Small intestine (tissue), 7 donors: ENCODE measurements around the gene GRAP2. TPM values are rescaled to one million over a fixed set of nuclear protein-coding genes. Genes with fewer than 3 reads are reported as not detected.
"Not testable (repeated sequence)": the region's sequence is repeated elsewhere in the genome, so short reads cannot be mapped to it uniquely, and the experiment has no call there.

Experiments
- DNase-seq, 2 donors: peaks; one replicate each; pipeline versions ENCODE4 v3.0.0 to v3.0.0-alpha.2; 2013
- FAIRE-seq: peaks from 2 replicates; lab custom pipeline; 2012; peaks lifted over from hg19 to GRCh38; lab: Jason Lieb, UNC
- H3K27ac ChIP-seq, 3 donors: one replicate each; pipeline ENCODE4 v1.5.1; 2013; ENCODE audit warnings: low read length in 2 of 3, mild to moderate bottlenecking in 2 of 3, control low read depth in 1 of 3, inconsistent platforms in 1 of 3, low read depth in 1 of 3, moderate library complexity in 1 of 3
- H3K27me3 ChIP-seq, 3 donors: one replicate each; pipeline ENCODE4 v1.6.1; 2013; ENCODE audit warnings: low read length in 3 of 3, inconsistent platforms in 1 of 3; ENCODE audit not compliant: control insufficient read depth in 3 of 3, insufficient read depth in 3 of 3
- H3K36me3 ChIP-seq, 3 donors: one replicate each; pipeline ENCODE4 v1.6.1; 2013; ENCODE audit warnings: low read length in 3 of 3, inconsistent platforms in 1 of 3, low read depth in 1 of 3, mild to moderate bottlenecking in 1 of 3, moderate library complexity in 1 of 3; ENCODE audit not compliant: control insufficient read depth in 3 of 3, insufficient read depth in 2 of 3
- H3K4me1 ChIP-seq, 3 donors: one replicate each; pipeline ENCODE4 v1.6.1; 2013; ENCODE audit warnings: low read length in 2 of 3, inconsistent platforms in 1 of 3, low read depth in 1 of 3, mild to moderate bottlenecking in 1 of 3, moderate library complexity in 1 of 3; ENCODE audit not compliant: control insufficient read depth in 3 of 3, insufficient read depth in 2 of 3
- H3K4me3 ChIP-seq, 3 donors: one replicate each; pipeline ENCODE4 v1.5.1; 2013; ENCODE audit warnings: low read length in 3 of 3, control low read depth in 1 of 3, inconsistent platforms in 1 of 3, low read depth in 1 of 3, mild to moderate bottlenecking in 1 of 3, moderate library complexity in 1 of 3
- H3K9me3 ChIP-seq, 2 donors: one replicate each; pipeline ENCODE4 v1.6.1; 2013; ENCODE audit warnings: low read depth in 1 of 2, low read length in 1 of 2; ENCODE audit not compliant: control insufficient read depth in 2 of 2, insufficient read depth in 1 of 2
- WGBS, 3 donors: extraction: QIAGEN DNeasy Blood & Tissue Kit; methylation state at CpG; one replicate each; pipeline ENCODE4 v1.1.7; 2013; 5-methylcytosine and 5-hydroxymethylcytosine counted together
- polyA plus RNA-seq, 4 donors: library from polyadenylated mRNA; stranded (reverse) in 3 of 4; unstranded in 1 of 4; fragments of 200-250 nt in 3 of 4; fragments of 120-200 nt in 1 of 4; gene quantifications; one replicate each; pipeline versions ENCODE4 v1.2.1 to v1.2.3, GENCODE V29; 2013
- donor health status: healthy with polysubstance abuse.
- donor health status: control.
- donor health status: control.
- donor health status: Bipolar disorder and iron deficiency.
- donor health status: healthy.

Gene GRAP2
- polyA plus RNA-seq, 4 donors: 2.0 to 3.4 (median 2.6) TPM

- Histone ChIP-seq H3K9me3 (no peaks in the 10 kb centered on the region), H3K36me3 (no peaks in the 10 kb centered on the region), H3K4me1 (peaks cover 0 to 14% (median 0%) of the 10 kb centered on the region in 3 donors), H3K4me3 (no peak overlapping the region), H3K27ac (peak overlapping the region in 1 of 3 donors; percentile 3), H3K27me3 (no peaks in the 10 kb centered on the region)
- no peak for DNase-seq
- WGBS, 3 donors: 80 to 91% (median 80%) methylated on average over 8 of the region's 8 CpGs
- FAIRE-seq: no peak
Measured at GRCh38 chr22:39947220-39948216, 46.6 kb downstream of the GRAP2 start.

DNA sequence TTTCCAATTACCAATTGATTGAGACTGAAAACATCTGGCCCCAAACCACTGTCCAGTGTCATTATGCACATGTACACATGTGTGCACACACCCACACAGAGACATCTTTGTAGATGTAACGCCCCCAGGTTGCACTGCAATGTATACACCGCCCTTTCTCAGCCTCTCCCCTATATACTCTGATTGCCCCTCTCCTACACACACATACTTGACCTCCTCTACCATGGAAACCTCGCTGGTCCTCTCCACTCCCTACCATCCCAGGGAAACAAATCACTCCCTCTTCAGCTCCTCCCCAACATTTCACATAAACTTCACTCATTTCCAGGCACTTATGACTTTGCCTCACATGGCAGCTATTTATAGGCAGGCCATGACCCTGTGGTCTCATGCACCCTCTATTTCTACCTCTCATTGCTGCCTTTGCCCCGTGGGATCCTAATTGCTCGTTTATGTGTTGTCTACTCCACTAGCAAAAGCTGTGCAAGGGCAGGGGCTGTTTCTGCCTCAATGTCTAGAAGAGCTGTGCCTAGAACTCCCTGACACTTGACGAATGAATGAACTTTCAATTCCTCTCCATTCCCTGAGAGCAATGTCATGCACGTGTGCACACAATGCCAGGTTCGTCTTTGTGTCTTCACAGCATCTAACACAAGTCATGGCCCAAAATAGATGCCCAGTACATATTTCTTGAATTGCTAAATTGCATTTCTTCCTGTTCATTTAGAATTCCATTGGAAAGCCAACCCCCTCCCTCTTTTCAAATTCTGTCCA is 49.3 kb downstream of the GRAP2 start:
- Histone ChIP-seq H3K9me3 (no peaks in the 10 kb centered on the region), H3K4me3 (no peak overlapping the region), H3K27me3 (no peaks in the 10 kb centered on the region), H3K36me3 (no peaks in the 10 kb centered on the region), H3K27ac (no peak overlapping the region), H3K4me1 (peaks cover 0 to 19% (median 0%) of the 10 kb centered on the region in 3 donors)
- DNase-seq (no peak), FAIRE-seq (no peak)
- 72 to 82% (median 76%) methylated on average over 8 of the region's 8 CpGs for WGBS, 3 donors

- H3K27me3 ChIP-seq, H3K36me3 ChIP-seq, H3K4me3 ChIP-seq, H3K9me3 ChIP-seq, FAIRE-seq: not testable (repeated sequence)
- WGBS, 3 donors: 71 to 91% (median 76%) methylated on average over 11 of the region's 11 CpGs
- H3K27ac ChIP-seq: peak overlapping the region in 1 of 3 donors; percentile 14
- peaks cover 0 to 16% (median 0%) of the 10 kb centered on the region in 3 donors for H3K4me1 ChIP-seq
- DNase-seq: peak in 1 of 2 donors; percentile 33
Measured at GRCh38 chr22:39951603-39952293, 50.9 kb downstream of the GRAP2 start.

DNA sequence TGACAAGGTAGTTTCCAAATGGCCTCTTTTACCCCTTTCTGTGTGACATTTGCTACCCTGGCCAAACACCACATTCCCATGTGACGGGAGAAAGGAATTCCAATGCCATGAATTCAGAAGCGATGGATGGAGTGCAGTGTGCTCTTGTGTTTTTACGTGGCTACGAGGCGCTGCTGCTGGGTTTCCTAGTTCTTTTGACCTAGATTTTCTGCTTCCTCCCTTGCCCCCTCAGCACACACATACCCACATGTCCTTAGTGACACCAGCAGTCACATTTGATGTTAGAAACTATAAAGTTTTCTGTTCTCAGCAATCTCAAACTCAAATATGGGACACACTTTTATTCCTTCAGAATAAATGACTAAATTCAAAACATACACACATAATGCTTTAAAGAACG is 51.5 kb downstream of the GRAP2 start:
- no peak for FAIRE-seq
- H3K36me3 ChIP-seq: no peaks in the 10 kb centered on the region
- no peaks in the 10 kb centered on the region for H3K9me3 ChIP-seq
- WGBS, 3 donors: 69 to 86% (median 84%) methylated on average over 6 of the region's 6 CpGs
- H3K27me3 ChIP-seq: no peaks in the 10 kb centered on the region
- no peak overlapping the region for H3K4me3 ChIP-seq
- peak overlapping the region in 1 of 3 donors; percentile 14 for H3K27ac ChIP-seq
- H3K4me1 ChIP-seq: peaks cover 0 to 10% (median 0%) of the 10 kb centered on the region in 3 donors
- no peak for DNase-seq

GRCh38 chr22:39953101-39953500 is 52.2 kb downstream of the GRAP2 start:
- 87 to 98% (median 97%) methylated on average over 2 of the region's 2 CpGs for WGBS, 3 donors
- H3K4me3 ChIP-seq: no peak overlapping the region
- no peak overlapping the region for H3K27ac ChIP-seq
- H3K27me3 ChIP-seq: no peaks in the 10 kb centered on the region
- no peaks in the 10 kb centered on the region for H3K36me3 ChIP-seq
- DNase-seq (no peak), FAIRE-seq (no peak)
- peaks cover 0 to 5% (median 0%) of the 10 kb centered on the region in 3 donors for H3K4me1 ChIP-seq
- no peaks in the 10 kb centered on the region for H3K9me3 ChIP-seq

- Histone ChIP-seq H3K4me3 (no peak overlapping the region), H3K9me3 (no peaks in the 10 kb centered on the region), H3K4me1 (peaks cover 0 to 16% (median 0%) of the 10 kb centered on the region in 3 donors), H3K27ac (no peak overlapping the region), H3K27me3 (no peaks in the 10 kb centered on the region), H3K36me3 (no peaks in the 10 kb centered on the region)
- no peak for DNase-seq
- 78 to 94% (median 80%) methylated on average over 4 of the region's 4 CpGs for WGBS, 3 donors
- FAIRE-seq: no peak
Measured at GRCh38 chr22:39954584-39955055, 53.7 kb downstream of the GRAP2 start.

- no peaks in the 10 kb centered on the region for H3K9me3 ChIP-seq
- WGBS, 3 donors: 96 to 100% (median 97%) methylated on average over 2 of the region's 2 CpGs
- H3K4me3 ChIP-seq: no peak overlapping the region
- H3K4me1 ChIP-seq: peaks cover 0 to 18% (median 0%) of the 10 kb centered on the region in 3 donors
- no peak for FAIRE-seq
- no peaks in the 10 kb centered on the region for H3K27me3 ChIP-seq
- H3K27ac ChIP-seq: no peak overlapping the region
- H3K36me3 ChIP-seq: no peaks in the 10 kb centered on the region
- no peak for DNase-seq
Measured at GRCh38 chr22:39955675-39956074, 54.8 kb downstream of the GRAP2 start.
